Measurements from ENCODE around the gene E2F1.

The E2F1 gene

GRCh38 chr20:33650753-33651561, 35.2 kb downstream of the E2F1 start:
- peak overlapping the region; percentile 99 for H3K27ac ChIP-seq
- TF ChIP-seq, protein P1, sequence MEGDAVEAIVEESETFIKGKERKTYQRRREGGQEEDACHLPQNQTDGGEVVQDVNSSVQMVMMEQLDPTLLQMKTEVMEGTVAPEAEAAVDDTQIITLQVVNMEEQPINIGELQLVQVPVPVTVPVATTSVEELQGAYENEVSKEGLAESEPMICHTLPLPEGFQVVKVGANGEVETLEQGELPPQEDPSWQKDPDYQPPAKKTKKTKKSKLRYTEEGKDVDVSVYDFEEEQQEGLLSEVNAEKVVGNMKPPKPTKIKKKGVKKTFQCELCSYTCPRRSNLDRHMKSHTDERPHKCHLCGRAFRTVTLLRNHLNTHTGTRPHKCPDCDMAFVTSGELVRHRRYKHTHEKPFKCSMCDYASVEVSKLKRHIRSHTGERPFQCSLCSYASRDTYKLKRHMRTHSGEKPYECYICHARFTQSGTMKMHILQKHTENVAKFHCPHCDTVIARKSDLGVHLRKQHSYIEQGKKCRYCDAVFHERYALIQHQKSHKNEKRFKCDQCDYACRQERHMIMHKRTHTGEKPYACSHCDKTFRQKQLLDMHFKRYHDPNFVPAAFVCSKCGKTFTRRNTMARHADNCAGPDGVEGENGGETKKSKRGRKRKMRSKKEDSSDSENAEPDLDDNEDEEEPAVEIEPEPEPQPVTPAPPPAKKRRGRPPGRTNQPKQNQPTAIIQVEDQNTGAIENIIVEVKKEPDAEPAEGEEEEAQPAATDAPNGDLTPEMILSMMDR (conservative IDR thresholded peaks at IDR 0.05) = no peak

DNA sequence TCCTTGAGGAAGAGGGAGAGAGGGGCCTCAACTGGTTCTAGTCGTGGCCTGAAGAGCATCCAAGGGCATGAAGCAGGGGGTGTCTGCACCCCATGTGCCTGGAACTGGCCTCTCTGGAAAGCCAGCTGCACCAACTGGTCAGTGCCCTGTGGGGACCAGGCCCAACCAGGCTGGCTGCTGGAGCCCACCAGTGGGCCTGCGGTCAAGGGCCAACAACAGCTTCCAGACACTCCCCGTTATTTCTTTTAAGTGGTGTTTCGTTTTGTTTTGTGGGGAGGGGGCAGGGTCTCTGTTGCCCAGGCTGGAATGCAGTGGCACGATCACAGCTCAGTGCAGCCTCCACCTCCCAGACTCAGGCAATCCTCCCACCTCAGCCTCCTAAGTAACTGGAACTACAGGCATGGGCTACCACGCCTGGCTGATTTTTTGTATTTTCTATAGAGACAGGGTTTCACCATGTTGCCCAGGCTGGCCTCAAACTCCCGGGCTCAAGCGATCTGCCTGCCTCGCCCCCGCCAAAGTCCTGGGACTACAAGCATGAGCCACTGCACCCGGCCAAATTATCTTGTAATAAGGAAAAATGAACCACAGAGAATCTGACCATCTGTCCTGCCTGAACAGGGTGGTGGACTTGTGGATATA, 36.0 kb downstream of the E2F1 start:
- TF ChIP-seq, protein P1 (conservative IDR thresholded peaks at IDR 0.05) = no peak
- peak overlapping the region; percentile 99 for H3K27ac ChIP-seq

GRCh38 chr20:33649201-33649681, 36.9 kb downstream of the E2F1 start:
- TF ChIP-seq, protein P1 (conservative IDR thresholded peaks at IDR 0.05) = no peak
- peak overlapping the region; percentile 99 for H3K27ac ChIP-seq

- TF ChIP-seq, protein P1 (conservative IDR thresholded peaks at IDR 0.05) = no peak
- H3K27ac ChIP-seq = peak overlapping the region; percentile 99
These were observed 37.7 kb downstream of the E2F1 start for GRCh38 chr20:33648396-33649004.

- peak overlapping the region; percentile 99 for H3K27ac ChIP-seq
- TF ChIP-seq, protein P1 (conservative IDR thresholded peaks at IDR 0.05) = peak; percentile 39; the same call in 1 of the 2 replicates
These were observed 38.4 kb downstream of the E2F1 start for GRCh38 chr20:33647603-33648395.

DNA sequence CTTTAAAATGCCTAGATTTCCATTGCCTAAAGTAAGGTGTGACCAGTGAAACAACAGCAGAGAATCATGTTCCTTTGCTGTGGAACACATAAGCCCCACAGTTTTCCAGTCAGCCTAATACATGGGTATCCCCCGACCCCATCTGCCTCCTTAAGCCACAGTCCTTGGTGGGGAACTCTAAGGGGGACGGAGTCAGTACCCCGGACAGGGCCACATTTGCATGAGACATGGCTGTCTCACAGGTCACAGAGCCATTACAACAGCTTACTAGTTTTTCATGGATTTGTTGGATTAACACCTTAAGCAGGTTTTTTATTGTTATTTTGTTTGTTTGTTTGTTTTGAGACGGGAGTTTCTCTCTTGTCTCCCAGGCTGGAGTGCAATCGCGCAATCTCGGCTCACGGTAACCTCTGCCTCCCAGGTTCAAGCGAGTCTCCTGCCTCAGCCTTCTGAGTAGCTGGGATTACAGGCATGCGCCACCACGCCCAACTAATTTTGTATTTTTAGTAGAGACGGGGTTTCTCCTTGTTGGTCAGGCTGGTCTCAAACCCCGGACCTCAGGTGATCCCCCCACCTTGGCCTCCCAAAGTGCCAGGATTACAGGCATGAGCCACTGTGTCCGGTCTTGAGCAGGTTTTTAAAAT, 39.1 kb downstream of the E2F1 start:
- peak overlapping the region; percentile 99 for H3K27ac ChIP-seq

DNA sequence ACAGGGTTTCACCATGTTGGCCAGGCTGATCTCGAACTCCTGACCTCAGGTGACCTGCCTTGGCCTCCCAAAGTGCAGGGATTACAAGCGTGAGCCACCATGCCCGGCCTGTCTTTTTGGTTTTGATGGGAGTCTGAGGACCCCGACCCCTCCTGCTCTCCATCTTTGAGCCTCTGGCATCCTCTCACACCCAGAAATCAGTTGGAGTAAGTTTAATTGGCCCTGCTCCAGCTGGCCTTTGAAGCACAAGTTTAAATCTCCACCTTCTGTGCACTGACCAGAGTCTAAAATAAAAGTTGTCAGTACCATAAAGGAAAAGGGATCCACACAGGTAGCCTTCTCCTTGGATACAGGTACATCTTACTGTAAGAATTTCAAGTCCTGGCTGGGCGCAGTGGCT, 40.0 kb downstream of the E2F1 start:
- TF ChIP-seq, protein P1 (conservative IDR thresholded peaks at IDR 0.05) = no peak
- peak overlapping the region; percentile 99 for H3K27ac ChIP-seq

Measured in VCaP (cell line).